GM19372 (cell line): Measurements from ENCODE around the gene BTBD9.
"Not testable (repeated sequence)": the region's sequence is repeated elsewhere in the genome, so short reads cannot be mapped to it uniquely, and the experiment has no call there.

Experiments used
- ATAC-seq: cut with Tn5 transposase; IDR thresholded peaks from one replicate; pipeline ENCODE4 v1.9.1; 2021; ENCODE audit warnings: mild to moderate bottlenecking, low read depth, moderate library complexity; ENCODE audit not compliant: unreplicated experiment

BTBD9 gene

DNA sequence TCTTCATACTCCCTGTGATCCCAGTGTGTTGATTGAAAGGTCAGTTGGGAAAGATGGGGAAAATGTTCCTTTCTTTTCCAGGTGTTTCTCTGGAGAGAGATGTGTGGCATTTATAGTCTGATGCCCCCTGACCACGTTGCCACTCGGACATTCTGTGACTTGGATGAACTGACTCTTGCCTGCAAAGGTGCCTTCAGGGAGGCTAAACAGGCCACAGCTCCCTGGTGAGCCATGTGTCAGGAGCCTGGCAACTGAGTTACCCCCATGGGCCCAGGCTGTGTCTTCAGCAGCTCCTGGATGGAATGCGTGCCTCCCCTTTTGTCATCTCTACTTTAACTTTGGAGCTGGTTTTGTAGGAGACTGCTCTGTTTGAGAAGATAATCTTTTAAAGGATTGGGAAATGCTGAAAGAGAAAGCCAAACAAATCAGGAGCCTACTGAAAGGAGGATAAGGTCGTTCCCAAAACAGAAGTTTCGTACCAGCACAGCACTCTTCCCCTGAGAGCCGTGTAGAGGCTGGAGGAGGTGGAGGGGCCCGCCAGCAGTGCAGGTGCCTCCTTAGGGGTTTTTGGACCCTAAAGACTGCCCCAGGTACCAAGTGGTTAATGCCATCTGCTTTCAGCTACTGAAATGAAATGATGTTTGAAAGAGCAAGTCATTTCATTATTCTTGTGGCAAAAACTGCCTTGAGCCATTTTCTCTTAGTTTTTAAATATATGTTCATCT is 497.4 kb downstream of the BTBD9 start:
- ATAC-seq = no peak

GRCh38 chr6:38141716-38142115 is 498.0 kb downstream of the BTBD9 start:
- ATAC-seq = no peak

DNA sequence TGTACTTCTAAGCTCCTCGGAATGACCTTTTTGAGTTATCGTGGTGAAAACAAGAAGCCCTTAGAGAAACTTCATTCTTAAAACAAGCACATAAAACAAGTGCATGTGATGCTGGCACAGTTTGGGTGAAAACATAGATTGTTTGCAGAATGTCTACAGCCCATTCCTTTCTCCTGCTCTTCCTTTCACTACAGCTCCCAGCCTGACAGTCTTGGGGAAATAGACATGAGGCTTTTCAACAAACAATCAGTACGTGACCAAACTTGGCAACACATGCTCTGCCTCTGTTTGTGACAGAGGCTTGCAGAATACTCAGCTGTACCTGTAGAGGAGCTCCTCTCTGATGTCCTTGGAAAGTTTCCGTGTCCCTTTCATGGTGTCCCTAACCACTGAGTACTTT is 498.6 kb downstream of the BTBD9 start:
- ATAC-seq = no peak

DNA sequence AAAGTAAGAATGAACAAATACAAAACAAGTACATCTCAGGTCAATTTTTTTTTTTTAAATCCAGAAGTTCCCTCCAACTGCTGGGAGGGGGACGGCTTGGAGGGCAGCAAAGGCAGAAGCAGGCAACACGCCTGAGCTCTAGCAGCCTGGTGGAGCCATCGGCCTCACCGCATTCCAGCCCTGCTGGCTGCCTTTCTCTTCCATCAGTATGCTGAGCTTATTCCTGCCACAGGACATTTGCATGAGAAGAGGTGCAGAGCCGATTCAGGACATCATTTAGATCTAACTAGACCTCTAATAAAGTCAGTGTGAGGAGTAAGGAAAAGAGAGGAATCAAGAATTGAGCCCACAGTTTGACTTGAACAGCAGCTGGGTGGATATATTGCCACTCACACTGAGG is 501.4 kb downstream of the BTBD9 start:
- ATAC-seq = no peak

GRCh38 chr6:38137608-38138265 is 502.0 kb downstream of the BTBD9 start:
- no peak for ATAC-seq

GRCh38 chr6:38136547-38136946 is 503.2 kb downstream of the BTBD9 start:
- no peak for ATAC-seq

GRCh38 chr6:38134704-38135088 is 505.0 kb downstream of the BTBD9 start:
- ATAC-seq = no peak

- no peak for ATAC-seq
These were observed 505.6 kb downstream of the BTBD9 start for GRCh38 chr6:38133932-38134703.

GRCh38 chr6:38131527-38131965 is 508.2 kb downstream of the BTBD9 start:
- no peak for ATAC-seq

GRCh38 chr6:38127284-38127683 is 512.4 kb downstream of the BTBD9 start:
- ATAC-seq = no peak

DNA sequence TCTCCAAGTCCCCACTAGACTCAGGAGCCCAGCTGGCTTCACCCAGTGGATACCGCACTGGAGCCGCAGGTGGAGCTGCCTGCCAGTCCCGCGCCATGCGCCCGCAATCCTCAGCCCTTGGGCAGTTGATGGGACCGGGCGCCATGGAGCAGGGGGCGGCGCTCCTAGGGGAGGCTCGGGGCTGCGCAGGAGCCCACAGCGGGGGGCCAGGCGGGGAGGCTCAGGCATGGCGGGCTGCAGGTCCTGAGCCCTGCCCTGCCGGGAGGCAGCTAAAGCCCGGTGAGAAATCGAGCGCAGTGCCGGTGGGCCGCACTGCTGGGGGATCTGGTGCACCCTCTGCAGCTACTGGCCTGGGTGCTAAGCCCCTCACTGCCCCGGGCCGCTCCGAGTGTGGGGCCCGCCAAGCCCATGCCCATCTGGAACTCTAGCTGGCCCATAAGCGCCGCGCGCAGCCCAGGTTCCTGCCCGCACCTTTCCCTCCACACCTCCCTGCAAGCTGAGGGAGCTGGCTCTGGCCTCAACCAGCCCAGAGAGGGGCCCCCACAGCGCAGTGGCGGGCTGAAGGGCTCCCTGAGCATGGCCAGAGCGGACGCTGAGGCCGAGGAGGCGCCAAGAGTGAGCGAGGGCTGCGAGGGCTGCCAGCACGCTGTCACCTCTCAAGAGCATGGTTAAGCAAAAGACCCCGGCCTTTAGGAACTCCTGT is 515.4 kb downstream of the BTBD9 start:
- not testable (repeated sequence) for ATAC-seq

DNA sequence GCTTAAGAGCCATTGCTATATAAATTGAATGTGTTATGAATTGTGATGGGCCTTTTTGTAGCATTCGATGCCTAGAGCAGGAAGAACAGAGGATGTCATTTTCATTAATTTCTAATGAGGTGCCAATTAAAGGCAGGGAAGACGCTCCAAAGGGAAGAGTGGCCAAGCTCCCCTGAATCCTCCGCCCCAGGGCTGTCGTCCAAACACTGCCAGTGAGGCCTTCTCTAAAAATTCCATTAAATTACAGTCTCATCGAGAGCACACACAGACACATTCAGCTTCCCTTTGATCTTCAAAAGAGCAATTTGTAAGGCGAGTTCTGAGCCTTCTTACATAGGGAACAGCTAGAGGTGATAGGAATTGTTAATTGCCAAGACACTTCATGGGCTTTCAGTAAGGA is 520.2 kb downstream of the BTBD9 start:
- ATAC-seq = no peak

DNA sequence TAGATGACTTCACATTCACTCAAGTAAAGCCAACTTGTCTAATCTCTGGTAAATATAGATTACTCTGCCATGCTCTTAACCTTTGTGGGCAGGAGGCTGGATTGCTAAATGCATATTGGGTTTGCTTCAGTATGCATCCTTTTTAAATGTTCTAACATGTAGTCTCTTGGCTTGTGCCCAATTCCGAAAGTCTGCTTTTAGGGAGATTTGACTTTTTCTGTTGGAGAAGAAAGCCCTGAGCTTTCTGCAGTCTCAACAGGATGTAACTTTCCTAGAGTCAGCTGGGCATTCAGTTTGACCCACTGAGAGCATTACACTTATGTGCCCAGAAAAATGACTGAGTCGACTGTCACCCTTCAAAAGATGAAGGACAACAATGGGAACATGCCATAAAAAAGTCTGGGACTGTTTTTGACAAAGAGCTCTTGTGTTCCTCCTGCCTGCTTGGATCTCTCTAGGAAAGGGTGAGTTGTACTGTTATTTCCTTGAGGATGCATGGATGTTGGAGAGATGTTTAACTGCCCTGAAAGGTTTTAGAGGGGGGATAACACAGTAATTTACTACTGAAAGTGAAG is 520.9 kb downstream of the BTBD9 start:
- ATAC-seq = no peak
